ENCODE data around the gene TTC33.
"Not testable (repeated sequence)": the region's sequence is repeated elsewhere in the genome, so short reads cannot be mapped to it uniquely, and the experiment has no call there.

Gene TTC33

DNA sequence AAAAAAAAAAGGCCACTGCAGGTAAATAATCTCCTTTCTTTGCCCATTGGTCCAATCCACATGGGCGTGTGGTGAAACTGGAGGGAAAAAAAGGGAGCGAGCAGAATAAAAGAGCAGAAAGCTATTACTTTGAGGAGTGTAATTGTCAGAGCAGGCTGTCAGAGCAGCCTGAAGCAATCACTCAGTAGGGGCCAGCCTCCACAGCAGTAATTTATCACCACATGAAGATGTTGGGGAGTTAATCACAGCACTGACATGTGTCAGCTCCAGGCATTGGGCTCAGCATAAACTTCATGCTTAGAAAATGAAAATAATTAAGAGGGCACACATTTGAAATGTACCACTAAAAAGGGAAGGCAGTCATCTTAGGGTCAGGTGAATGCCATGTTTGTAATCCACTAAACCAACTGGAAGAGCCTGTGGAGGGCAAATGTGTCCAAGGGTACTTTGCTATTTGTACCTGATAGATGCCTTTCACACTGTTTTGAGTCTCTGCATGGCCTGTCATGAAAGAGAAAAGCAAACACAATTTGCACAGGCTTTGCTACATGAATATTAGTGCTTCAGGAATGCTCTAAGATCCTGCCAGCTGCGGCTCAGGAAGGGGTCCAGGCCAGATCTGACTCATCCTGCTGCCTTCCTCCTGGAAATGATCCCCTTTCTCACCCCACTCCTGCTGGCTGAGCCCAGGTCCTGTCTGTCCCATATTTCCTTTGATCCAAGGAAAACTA, 79.0 kb downstream of the TTC33 start:
- Histone ChIP-seq H3K9me3 (ENCODE audit: control insufficient read depth, low read depth, low read length) (no peaks in the 10 kb centered on the region), H3K36me3 (ENCODE audit: control insufficient read depth, low read depth, low read length) (no peaks in the 10 kb centered on the region), H3K9ac (ENCODE audit: low read length) (no peak overlapping the region), H3K4me3 (ENCODE audit: low read length) (no peak overlapping the region), H3K27me3 (ENCODE audit: control insufficient read depth, insufficient read depth, low read length) (peaks cover 32% of the 10 kb centered on the region), H3K27ac (ENCODE audit: low read length) (no peak overlapping the region), H3K4me1 (ENCODE audit: control insufficient read depth, low read depth, low read length) (peaks cover 15% of the 10 kb centered on the region)

DNA sequence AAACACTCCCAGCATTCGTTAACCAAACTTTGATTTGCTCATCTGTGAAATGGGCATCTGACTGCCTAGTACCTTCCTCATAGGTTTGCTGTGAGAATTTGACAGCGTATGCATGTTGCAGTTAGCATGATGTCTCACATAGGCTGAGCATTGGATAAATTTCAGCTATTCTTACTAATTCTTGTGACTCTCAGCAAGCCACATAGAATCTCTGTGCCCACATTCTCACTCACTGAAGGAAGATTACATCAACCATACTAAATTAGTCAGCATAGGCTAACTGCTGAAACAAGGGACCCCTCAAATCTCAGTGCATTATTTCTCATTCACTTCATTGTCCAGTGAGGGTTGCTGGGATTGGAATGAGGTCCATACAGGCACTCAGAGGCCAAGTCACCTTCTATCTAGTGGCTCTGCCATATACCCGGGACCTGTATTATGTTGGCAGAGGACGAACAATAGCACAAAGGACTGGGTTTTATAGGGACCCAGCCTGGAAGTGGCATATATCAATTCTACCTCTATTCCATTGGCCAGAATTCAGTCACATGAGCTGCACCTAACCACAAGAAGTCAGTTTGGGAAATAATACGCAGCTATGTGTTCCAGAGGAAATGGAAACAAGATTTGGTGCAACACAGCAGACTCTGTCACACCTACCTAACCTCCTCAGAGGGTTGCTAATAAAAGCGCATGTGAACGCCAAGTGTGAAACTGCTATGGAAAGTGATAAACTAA, 80.2 kb downstream of the TTC33 start:
- no peaks in the 10 kb centered on the region for H3K36me3 ChIP-seq (ENCODE audit: control insufficient read depth, low read depth, low read length)
- H3K9ac ChIP-seq (ENCODE audit: low read length): no peak overlapping the region
- no peaks in the 10 kb centered on the region for H3K9me3 ChIP-seq (ENCODE audit: control insufficient read depth, low read depth, low read length)
- no peak overlapping the region for H3K4me3 ChIP-seq (ENCODE audit: low read length)
- H3K27me3 ChIP-seq (ENCODE audit: control insufficient read depth, insufficient read depth, low read length): peaks cover 20% of the 10 kb centered on the region
- H3K4me1 ChIP-seq (ENCODE audit: control insufficient read depth, low read depth, low read length): peaks cover 15% of the 10 kb centered on the region
- H3K27ac ChIP-seq (ENCODE audit: low read length): no peak overlapping the region

GRCh38 chr5:40674661-40675235, 81.0 kb downstream of the TTC33 start:
- H3K27ac ChIP-seq (ENCODE audit: low read length): no peak overlapping the region

DNA sequence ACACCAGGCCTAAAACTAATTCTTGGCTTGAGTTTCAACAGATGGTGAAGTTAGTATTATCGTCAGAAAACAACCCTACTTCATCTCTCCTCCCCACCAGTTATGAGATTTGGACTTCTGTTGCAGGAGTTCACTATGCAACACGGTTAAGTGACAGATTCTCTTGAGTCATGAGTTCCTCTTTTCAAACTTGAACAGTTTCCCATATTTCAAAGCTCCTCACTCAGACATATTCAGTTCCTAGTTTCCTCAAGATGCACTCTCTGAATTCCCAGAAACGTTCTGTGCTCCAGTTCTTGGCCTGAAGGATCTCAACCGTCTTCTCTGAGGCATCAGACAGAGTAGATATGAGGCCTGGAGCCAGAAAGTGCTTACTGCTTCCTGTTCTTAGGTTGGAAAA, 83.3 kb downstream of the TTC33 start:
- Histone ChIP-seq H3K27me3 (ENCODE audit: control insufficient read depth, insufficient read depth, low read length) (peaks cover under 1% of the 10 kb centered on the region), H3K27ac (ENCODE audit: low read length) (no peak overlapping the region), H3K4me1 (ENCODE audit: control insufficient read depth, low read depth, low read length) (peaks cover 8% of the 10 kb centered on the region), H3K4me3 (ENCODE audit: low read length) (no peak overlapping the region), H3K9me3 (ENCODE audit: control insufficient read depth, low read depth, low read length) (no peaks in the 10 kb centered on the region), H3K36me3 (ENCODE audit: control insufficient read depth, low read depth, low read length) (no peaks in the 10 kb centered on the region), H3K9ac (ENCODE audit: low read length) (no peak overlapping the region)

More at GRCh38 chr5:40674661-40675235, 81.0 kb downstream of the TTC33 start:
- Histone ChIP-seq H3K4me3 (ENCODE audit: low read length) (no peak overlapping the region), H3K27me3 (ENCODE audit: control insufficient read depth, insufficient read depth, low read length) (peaks cover 13% of the 10 kb centered on the region), H3K9ac (ENCODE audit: low read length) (no peak overlapping the region), H3K9me3 (ENCODE audit: control insufficient read depth, low read depth, low read length) (no peaks in the 10 kb centered on the region), H3K36me3 (ENCODE audit: control insufficient read depth, low read depth, low read length) (no peaks in the 10 kb centered on the region), H3K4me1 (ENCODE audit: control insufficient read depth, low read depth, low read length) (peaks cover 15% of the 10 kb centered on the region)

DNA sequence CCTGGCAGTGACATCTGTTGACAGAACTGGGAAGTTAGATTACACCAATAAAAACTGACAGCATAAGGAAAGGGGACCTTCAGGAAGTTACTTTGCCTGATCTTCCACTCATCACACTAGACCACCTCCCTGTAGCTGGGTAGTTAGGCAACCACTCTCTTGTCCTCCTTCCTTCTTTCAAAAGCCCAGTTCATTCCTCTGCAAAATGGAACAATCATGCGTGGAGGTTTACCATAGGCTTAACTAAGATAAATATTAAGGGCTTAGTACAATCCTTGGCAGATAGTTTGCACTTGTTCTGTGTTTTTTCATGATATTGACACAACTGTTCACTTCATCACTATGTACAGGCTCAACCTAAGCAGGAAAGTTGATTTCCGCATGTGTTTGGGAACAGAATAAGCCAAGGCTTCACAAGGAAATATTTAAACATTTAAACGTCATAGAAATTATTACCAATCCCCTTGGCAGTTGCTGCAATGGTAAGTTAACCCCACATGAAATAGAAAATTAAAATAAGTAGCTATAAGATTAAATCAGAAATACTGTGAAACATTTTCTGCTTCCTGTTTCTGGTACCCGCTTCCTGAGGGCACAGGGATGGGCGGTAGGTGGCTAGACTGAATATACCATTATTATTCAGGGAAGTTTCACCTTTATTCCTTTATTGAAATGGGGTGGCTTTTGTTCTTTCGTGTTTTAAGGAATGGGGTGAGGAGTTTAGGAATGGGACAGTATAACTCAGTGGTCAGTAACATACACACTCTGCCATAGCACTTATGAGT, 86.0 kb downstream of the TTC33 start:
- Histone ChIP-seq H3K27ac (ENCODE audit: low read length) (no peak overlapping the region), H3K36me3 (ENCODE audit: control insufficient read depth, low read depth, low read length) (no peaks in the 10 kb centered on the region), H3K4me1 (ENCODE audit: control insufficient read depth, low read depth, low read length) (no peaks in the 10 kb centered on the region), H3K9me3 (ENCODE audit: control insufficient read depth, low read depth, low read length) (no peaks in the 10 kb centered on the region), H3K27me3 (ENCODE audit: control insufficient read depth, insufficient read depth, low read length) (no peaks in the 10 kb centered on the region), H3K4me3 (ENCODE audit: low read length) (no peak overlapping the region), H3K9ac (ENCODE audit: low read length) (no peak overlapping the region)

DNA sequence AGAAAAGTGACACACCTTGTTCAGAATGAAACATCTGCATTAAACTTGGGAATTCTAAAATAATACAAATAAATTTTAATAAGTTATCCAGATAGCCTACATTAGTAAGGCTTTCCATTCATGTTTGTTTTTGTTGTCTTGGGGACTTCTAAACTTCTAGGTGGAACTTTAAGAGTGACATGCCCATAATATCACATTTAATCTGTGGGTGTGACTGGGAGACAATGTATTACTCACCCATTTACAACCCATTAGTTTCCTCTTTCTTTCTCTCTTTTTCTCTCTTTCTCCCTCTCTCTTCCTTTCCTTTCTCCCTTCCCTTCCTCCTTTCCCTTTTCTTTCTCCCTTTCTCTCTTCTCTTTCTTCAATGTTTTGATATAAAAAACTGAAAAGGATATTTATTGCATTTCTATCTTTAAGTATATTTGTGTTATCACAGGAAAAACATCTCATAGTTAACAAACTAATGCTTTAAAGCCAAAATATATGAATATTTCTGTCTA, 88.5 kb downstream of the TTC33 start:
- Histone ChIP-seq H3K36me3 (ENCODE audit: control insufficient read depth, low read depth, low read length) (no peaks in the 10 kb centered on the region), H3K9me3 (ENCODE audit: control insufficient read depth, low read depth, low read length) (no peaks in the 10 kb centered on the region), H3K27ac (ENCODE audit: low read length) (no peak overlapping the region), H3K27me3 (ENCODE audit: control insufficient read depth, insufficient read depth, low read length) (no peaks in the 10 kb centered on the region), H3K4me1 (ENCODE audit: control insufficient read depth, low read depth, low read length) (no peaks in the 10 kb centered on the region), H3K9ac (ENCODE audit: low read length) (no peak overlapping the region), H3K4me3 (ENCODE audit: low read length) (no peak overlapping the region)

- no peaks in the 10 kb centered on the region for H3K4me1 ChIP-seq (ENCODE audit: control insufficient read depth, low read depth, low read length)
- H3K36me3 ChIP-seq (ENCODE audit: control insufficient read depth, low read depth, low read length): no peaks in the 10 kb centered on the region
- H3K9ac ChIP-seq (ENCODE audit: low read length): no peak overlapping the region
- H3K27ac ChIP-seq (ENCODE audit: low read length): no peak overlapping the region
- H3K27me3 ChIP-seq (ENCODE audit: control insufficient read depth, insufficient read depth, low read length): no peaks in the 10 kb centered on the region
- H3K9me3 ChIP-seq (ENCODE audit: control insufficient read depth, low read depth, low read length): no peaks in the 10 kb centered on the region
- H3K4me3 ChIP-seq (ENCODE audit: low read length): no peak overlapping the region
Observed at GRCh38 chr5:40666657-40667056, 89.1 kb downstream of the TTC33 start.

DNA sequence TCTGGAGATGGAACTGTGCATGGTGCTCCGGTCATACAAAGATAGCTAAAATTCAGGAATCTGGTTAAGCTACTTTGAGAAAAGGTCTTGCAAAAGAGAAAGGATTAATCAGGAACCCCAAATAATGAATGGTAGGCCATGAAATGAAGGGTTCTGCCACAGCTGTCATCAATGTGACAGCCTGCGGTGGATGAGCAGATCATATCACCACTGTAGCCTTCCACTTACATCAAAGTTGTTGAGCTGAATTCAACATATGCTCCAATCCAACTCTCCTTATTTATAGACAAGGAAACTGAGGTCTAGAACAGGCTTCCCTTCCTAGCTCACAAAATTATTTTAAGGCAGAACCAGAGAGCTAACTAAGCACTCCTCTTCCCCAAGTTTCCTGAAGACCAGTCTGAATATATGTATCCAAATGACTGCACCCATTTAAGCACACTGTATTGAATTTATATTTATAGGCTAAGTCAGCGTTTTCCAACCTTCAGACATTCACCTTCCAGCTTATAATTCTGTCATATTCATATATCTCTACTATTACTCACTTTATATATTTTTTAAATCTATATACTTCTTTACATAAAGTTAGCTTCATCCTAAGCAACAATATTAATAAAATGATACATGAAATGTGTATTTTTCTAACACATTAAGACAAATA, 90.0 kb downstream of the TTC33 start:
- H3K4me3 ChIP-seq (ENCODE audit: low read length): no peak overlapping the region
- H3K36me3 ChIP-seq (ENCODE audit: control insufficient read depth, low read depth, low read length): no peaks in the 10 kb centered on the region
- H3K9me3 ChIP-seq (ENCODE audit: control insufficient read depth, low read depth, low read length): no peaks in the 10 kb centered on the region
- H3K27me3 ChIP-seq (ENCODE audit: control insufficient read depth, insufficient read depth, low read length): no peaks in the 10 kb centered on the region
- H3K27ac ChIP-seq (ENCODE audit: low read length): no peak overlapping the region
- no peaks in the 10 kb centered on the region for H3K4me1 ChIP-seq (ENCODE audit: control insufficient read depth, low read depth, low read length)
- H3K9ac ChIP-seq (ENCODE audit: low read length): no peak overlapping the region

- H3K9me3 ChIP-seq (ENCODE audit: control insufficient read depth, low read depth, low read length): no peaks in the 10 kb centered on the region
- H3K27me3 ChIP-seq (ENCODE audit: control insufficient read depth, insufficient read depth, low read length): no peaks in the 10 kb centered on the region
- no peak overlapping the region for H3K4me3 ChIP-seq (ENCODE audit: low read length)
- H3K36me3 ChIP-seq (ENCODE audit: control insufficient read depth, low read depth, low read length): no peaks in the 10 kb centered on the region
- no peak overlapping the region for H3K9ac ChIP-seq (ENCODE audit: low read length)
- no peaks in the 10 kb centered on the region for H3K4me1 ChIP-seq (ENCODE audit: control insufficient read depth, low read depth, low read length)
- no peak overlapping the region for H3K27ac ChIP-seq (ENCODE audit: low read length)
Observed at GRCh38 chr5:40660751-40661150, 95.0 kb downstream of the TTC33 start.

DNA sequence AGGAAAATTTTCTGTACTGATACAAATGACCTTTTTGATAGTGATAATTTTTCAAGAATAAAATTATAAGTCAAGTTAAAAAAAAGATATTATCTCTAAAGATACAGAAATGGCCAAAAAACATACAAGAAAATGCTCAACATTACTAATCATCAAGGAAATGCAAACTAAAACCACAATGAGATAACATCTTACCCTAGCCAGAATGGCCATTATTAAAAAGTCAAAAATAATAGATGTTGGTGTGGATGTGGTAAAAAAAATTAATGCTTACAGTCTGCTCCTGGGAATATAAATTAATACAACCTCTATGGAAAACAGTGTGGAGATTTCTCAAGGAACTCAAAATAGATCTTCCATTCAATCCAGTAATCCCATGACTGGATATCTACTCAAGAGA, 99.0 kb downstream of the TTC33 start:
- H3K4me3 ChIP-seq (ENCODE audit: low read length): no peak overlapping the region
- no peaks in the 10 kb centered on the region for H3K36me3 ChIP-seq (ENCODE audit: control insufficient read depth, low read depth, low read length)
- no peaks in the 10 kb centered on the region for H3K27me3 ChIP-seq (ENCODE audit: control insufficient read depth, insufficient read depth, low read length)
- no peaks in the 10 kb centered on the region for H3K4me1 ChIP-seq (ENCODE audit: control insufficient read depth, low read depth, low read length)
- H3K27ac ChIP-seq (ENCODE audit: low read length): no peak overlapping the region
- no peaks in the 10 kb centered on the region for H3K9me3 ChIP-seq (ENCODE audit: control insufficient read depth, low read depth, low read length)
- no peak overlapping the region for H3K9ac ChIP-seq (ENCODE audit: low read length)

DNA sequence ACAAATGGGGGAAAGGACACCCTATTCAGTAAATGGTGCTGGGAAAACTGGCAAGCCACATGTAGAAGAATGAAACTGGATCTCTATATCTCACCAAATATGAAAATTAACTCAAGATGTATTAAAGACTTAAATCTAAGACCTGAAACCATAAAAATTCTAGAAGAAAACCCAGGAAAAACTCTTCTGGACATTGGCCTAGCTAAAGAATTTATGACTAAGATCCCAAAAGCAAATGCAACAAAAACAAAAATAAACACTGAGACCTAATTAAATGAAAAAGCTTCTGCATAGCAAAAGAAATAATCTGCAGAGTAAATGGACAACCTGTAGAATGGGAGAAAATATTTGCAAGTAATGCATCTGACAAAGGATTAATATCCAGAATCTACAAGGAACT, 99.7 kb downstream of the TTC33 start:
- not testable (repeated sequence) for H3K9ac ChIP-seq (ENCODE audit: low read length); H3K4me3 ChIP-seq (ENCODE audit: low read length); H3K27ac ChIP-seq (ENCODE audit: low read length); H3K4me1 ChIP-seq (ENCODE audit: control insufficient read depth, low read depth, low read length); H3K27me3 ChIP-seq (ENCODE audit: control insufficient read depth, insufficient read depth, low read length); H3K9me3 ChIP-seq (ENCODE audit: control insufficient read depth, low read depth, low read length); H3K36me3 ChIP-seq (ENCODE audit: control insufficient read depth, low read depth, low read length)
